CD4-positive, CD25-positive, alpha-beta regulatory T cell (primary cell): Measurements from ENCODE around the gene FAM222A. TPM values are rescaled to one million over a fixed set of nuclear protein-coding genes. Genes with fewer than 3 reads are reported as not detected.

Experiments
- ATAC-seq, 2 donors: fragments of 150-1000 bp; cut with Tn5 transposase; one replicate each; pipeline ENCODE4 v1.10.0; 2021; ENCODE audit warnings: low read depth in 2 of 2, moderate number of reproducible peaks in 2 of 2, moderate library complexity in 1 of 2
- DNase-seq, 3 donors: peaks; one replicate each; pipeline versions ENCODE4 v3.0.0 to v3.0.0-alpha.2; 2012 to 2022; ENCODE audit warnings: mixed read lengths in 1 of 3
- H3K27ac ChIP-seq: one replicate; pipeline ENCODE4 v1.7.0; 2013; ENCODE audit warnings: mild to moderate bottlenecking, low read length; ENCODE audit not compliant: insufficient read depth, poor library complexity, severe bottlenecking
- H3K27me3 ChIP-seq: one replicate; pipeline ENCODE4 v1.7.0; 2013; ENCODE audit warnings: low read length; ENCODE audit not compliant: control insufficient read depth, insufficient read depth
- H3K36me3 ChIP-seq: one replicate; pipeline ENCODE4 v1.7.0; 2013; ENCODE audit warnings: mild to moderate bottlenecking, low read length, moderate library complexity; ENCODE audit not compliant: control insufficient read depth, insufficient read depth
- H3K4me1 ChIP-seq: 2 replicates; pipeline ENCODE4 v1.7.0; 2013; ENCODE audit warnings: mild to moderate bottlenecking, low read length; ENCODE audit not compliant: insufficient read depth, control insufficient read depth, poor library complexity, severe bottlenecking
- H3K4me3 ChIP-seq: one replicate; pipeline ENCODE4 v1.7.0; 2013; ENCODE audit warnings: low read depth, mild to moderate bottlenecking, low read length, moderate library complexity
- H3K9me3 ChIP-seq, 2 experiments: 1 replicate in 1 of 2; 2 replicates in 1 of 2; pipeline ENCODE4 v1.7.0; 2013; ENCODE audit warnings: low read length in 2 of 2, mild to moderate bottlenecking in 1 of 2, moderate library complexity in 1 of 2; ENCODE audit not compliant: control insufficient read depth in 2 of 2
- H3K27ac Mint-ChIP-seq, 3 donors: one replicate each; pipeline ENCODE4 v1.8.0; 2020 to 2022; ENCODE audit warnings: mild to moderate bottlenecking in 3 of 3, mixed read lengths in 3 of 3, moderate library complexity in 2 of 3
- H3K27me3 Mint-ChIP-seq: one replicate; pipeline ENCODE4 v1.8.0; 2022; ENCODE audit warnings: mild to moderate bottlenecking, mixed read lengths
- H3K36me3 Mint-ChIP-seq: one replicate; pipeline ENCODE4 v1.8.0; 2020; ENCODE audit warnings: mixed read lengths
- H3K4me1 Mint-ChIP-seq, 4 donors: one replicate each; pipeline ENCODE4 v1.8.0; 2020 to 2022; ENCODE audit warnings: mixed read lengths in 4 of 4, mild to moderate bottlenecking in 1 of 4
- H3K4me3 Mint-ChIP-seq, 4 donors: one replicate each; pipeline ENCODE4 v1.8.0; 2020 to 2022; ENCODE audit warnings: mild to moderate bottlenecking in 4 of 4, mixed read lengths in 4 of 4, moderate library complexity in 3 of 4
- H3K9me3 Mint-ChIP-seq, 7 donors: one replicate each; pipeline ENCODE4 v1.8.0; 2020 to 2022; ENCODE audit warnings: mixed read lengths in 7 of 7, mild to moderate bottlenecking in 3 of 7, moderate library complexity in 2 of 7
- polyA plus RNA-seq, 4 donors: library from polyadenylated mRNA; unstranded; fragments of 300-500 nt; fragmentation: Illumina TruSeq; gene quantifications; one replicate each; pipeline ENCODE4 v1.2.3, GENCODE V29; 2021
- total RNA-seq: library from RNA; stranded (reverse); gene quantifications from one replicate; pipeline ENCODE4 v1.2.3, GENCODE V29; 2022

FAM222A gene
- total and polyA plus RNA-seq, 5 donors from 2014 or later = 0.08 to 2.3 TPM; not detected in 3

DNA sequence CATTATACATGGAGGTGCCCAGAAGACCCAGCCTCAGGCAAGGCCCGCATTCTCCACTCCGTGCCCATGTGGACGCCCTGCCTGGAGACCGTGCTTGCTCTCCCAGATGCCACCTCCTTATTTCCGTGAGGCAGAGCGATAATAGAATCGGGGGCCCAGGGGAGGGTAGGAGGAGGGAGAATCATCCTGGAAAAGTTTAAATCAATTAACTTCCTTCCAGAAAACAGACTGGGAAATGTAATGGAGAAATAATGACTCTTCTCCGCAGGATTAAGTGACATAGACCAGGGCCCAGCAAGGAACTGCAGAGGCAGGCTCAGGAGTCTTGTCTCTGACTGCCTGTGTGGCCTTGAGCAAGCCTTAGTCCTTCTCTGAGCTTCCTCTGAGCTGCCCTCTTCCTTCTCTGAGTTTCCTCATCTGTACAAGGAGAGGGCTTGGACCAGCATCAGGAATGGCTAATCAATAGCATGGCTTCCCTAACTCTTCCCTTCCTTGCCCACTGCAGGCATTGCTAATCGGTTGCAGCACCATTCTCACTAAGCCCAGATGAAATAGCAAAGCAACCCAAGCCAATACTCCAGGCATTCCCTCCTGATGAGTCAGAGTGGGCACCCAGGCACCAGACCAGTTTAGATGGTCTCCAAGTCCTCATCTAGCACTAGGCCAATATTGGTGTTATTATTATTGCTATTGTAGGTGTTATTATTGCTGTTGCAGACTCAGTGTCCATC is 11.3 kb upstream of the FAM222A start:
- no peak overlapping the region for H3K27ac Mint-ChIP-seq
- no peaks in the 10 kb centered on the region for H3K36me3 ChIP-seq
- H3K4me3 Mint-ChIP-seq = no peak overlapping the region
- ATAC-seq = no peak
- H3K4me1 ChIP-seq = no peaks in the 10 kb centered on the region
- no peak for DNase-seq
- H3K36me3 Mint-ChIP-seq = no peaks in the 10 kb centered on the region
- H3K27me3 ChIP-seq = peaks cover 4% of the 10 kb centered on the region
- H3K9me3 Mint-ChIP-seq = no peaks in the 10 kb centered on the region
- no peaks in the 10 kb centered on the region for H3K4me1 Mint-ChIP-seq
- H3K27ac ChIP-seq = no peak overlapping the region
- no peaks in the 10 kb centered on the region for H3K9me3 ChIP-seq
- peaks cover 17% of the 10 kb centered on the region for H3K27me3 Mint-ChIP-seq
- H3K4me3 ChIP-seq = no peak overlapping the region

DNA sequence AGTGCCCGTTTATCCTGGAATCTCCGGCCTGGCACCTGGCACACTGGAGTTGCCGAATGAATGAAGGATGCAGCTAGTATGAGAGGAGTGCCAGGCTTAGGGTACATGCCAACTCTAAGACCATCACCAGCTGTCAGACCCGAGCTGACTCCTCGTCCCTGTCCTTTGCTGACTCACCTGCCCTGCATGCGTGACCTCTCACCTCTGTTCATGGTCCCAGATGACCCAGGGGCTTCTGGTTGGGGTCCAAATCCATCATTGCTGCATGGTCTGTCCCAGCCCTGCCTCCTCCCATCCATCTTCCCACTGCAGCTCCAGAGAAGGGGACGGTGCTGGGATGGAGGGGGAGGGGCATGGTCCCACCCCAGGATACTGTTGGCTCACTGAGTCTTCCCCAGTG is 9.9 kb upstream of the FAM222A start:
- Mint-ChIP-seq H3K4me3 (no peak overlapping the region), H3K27me3 (peaks cover 17% of the 10 kb centered on the region), H3K4me1 (no peaks in the 10 kb centered on the region), H3K9me3 (no peaks in the 10 kb centered on the region), H3K36me3 (no peaks in the 10 kb centered on the region), H3K27ac (no peak overlapping the region)
- H3K4me3 ChIP-seq = no peak overlapping the region
- H3K27me3 ChIP-seq = peaks cover 4% of the 10 kb centered on the region
- no peaks in the 10 kb centered on the region for H3K36me3 ChIP-seq
- no peak for DNase-seq
- no peak for ATAC-seq
- no peak overlapping the region for H3K27ac ChIP-seq
- no peaks in the 10 kb centered on the region for H3K4me1 ChIP-seq
- H3K9me3 ChIP-seq = no peaks in the 10 kb centered on the region

DNA sequence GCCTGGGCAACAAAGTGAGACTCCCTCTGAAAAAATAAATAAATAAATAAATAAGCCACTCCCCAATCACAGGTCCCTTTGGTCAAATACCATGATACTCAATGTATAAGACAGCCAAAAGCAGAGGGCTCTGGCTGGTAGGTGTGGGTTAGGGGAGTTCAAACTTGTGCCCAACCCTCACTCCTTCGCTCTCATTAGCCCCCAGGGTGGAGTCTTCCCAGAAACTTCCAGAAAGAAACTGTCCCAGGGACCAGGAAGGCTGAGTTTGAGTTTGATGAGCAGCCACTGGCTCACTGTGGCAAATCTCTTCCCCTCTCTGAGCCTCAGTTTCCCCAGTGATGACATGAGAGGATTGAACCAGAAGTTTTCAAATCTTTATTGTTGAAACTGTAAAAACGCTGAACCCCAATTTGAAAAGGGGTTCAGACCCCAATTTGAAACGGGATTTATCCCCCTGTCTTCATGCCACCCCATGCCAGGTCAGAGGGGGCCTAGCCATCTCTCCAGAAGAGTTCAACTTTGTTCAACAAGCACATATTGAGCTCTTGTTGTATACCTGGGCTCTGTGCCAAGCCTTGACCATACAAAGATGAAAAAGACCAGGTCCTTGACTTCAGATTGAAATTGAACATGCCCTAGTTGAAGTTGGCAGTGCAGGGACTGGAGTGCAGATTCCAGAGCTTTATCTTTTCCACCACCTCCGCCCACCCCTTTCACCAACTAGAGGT is 9.1 kb upstream of the FAM222A start:
- DNase-seq = no peak
- peaks cover 4% of the 10 kb centered on the region for H3K27me3 ChIP-seq
- Mint-ChIP-seq H3K4me3 (no peak overlapping the region), H3K27me3 (peaks cover 17% of the 10 kb centered on the region), H3K36me3 (no peaks in the 10 kb centered on the region), H3K4me1 (no peaks in the 10 kb centered on the region), H3K9me3 (no peaks in the 10 kb centered on the region), H3K27ac (no peak overlapping the region)
- no peak for ATAC-seq
- no peaks in the 10 kb centered on the region for H3K4me1 ChIP-seq
- no peak overlapping the region for H3K4me3 ChIP-seq
- no peaks in the 10 kb centered on the region for H3K36me3 ChIP-seq
- H3K27ac ChIP-seq = no peak overlapping the region
- H3K9me3 ChIP-seq = no peaks in the 10 kb centered on the region

DNA sequence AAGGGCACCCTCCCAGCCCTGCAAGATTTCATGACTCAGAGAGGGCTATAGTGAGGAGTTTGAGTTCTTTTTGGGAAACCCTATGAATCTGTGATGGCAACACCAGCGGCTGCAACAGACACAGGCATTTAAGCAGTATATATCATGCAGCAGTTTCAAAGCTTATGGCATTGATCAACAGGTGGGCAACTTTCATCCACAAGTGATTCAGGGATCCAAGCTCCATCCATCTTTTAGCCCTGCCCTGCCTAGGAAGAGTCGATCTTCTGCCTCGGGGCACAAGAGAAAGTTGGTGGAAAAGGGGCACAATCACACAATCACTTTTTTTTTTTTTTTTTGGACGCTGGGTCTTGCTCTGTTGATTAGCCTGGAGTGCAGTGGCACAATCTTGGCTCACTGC is 8.3 kb upstream of the FAM222A start:
- Histone ChIP-seq H3K9me3 (no peaks in the 10 kb centered on the region), H3K4me1 (no peaks in the 10 kb centered on the region), H3K36me3 (no peaks in the 10 kb centered on the region), H3K27ac (no peak overlapping the region), H3K27me3 (peaks cover 4% of the 10 kb centered on the region), H3K4me3 (no peak overlapping the region)
- Mint-ChIP-seq H3K4me3 (no peak overlapping the region), H3K27me3 (peaks cover 16% of the 10 kb centered on the region), H3K36me3 (no peaks in the 10 kb centered on the region), H3K4me1 (no peaks in the 10 kb centered on the region), H3K9me3 (no peaks in the 10 kb centered on the region), H3K27ac (no peak overlapping the region)
- ATAC-seq (no peak), DNase-seq (no peak)

DNA sequence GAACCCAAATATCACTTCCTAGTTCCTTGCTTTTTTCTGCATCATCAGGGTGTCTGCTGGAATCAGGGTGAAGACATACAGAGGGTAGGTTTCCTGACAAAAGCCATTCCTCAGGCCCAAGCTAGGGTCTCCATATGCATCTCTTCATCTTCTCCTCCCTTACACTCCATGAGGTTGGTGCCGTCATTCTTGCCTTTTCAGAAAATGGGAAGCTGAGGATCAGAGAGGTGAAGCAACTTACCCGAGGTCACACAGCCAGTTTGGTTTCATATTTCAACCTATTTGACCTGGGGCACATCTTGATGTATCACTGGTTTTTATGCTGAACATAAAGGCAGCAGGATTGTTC is 7.3 kb upstream of the FAM222A start:
- no peaks in the 10 kb centered on the region for H3K9me3 Mint-ChIP-seq
- Histone ChIP-seq H3K27ac (no peak overlapping the region), H3K4me3 (no peak overlapping the region), H3K36me3 (no peaks in the 10 kb centered on the region), H3K4me1 (no peaks in the 10 kb centered on the region), H3K9me3 (no peaks in the 10 kb centered on the region), H3K27me3 (peaks cover 9% of the 10 kb centered on the region)
- ATAC-seq (no peak), DNase-seq (no peak)
- H3K27ac Mint-ChIP-seq = no peak overlapping the region
- no peaks in the 10 kb centered on the region for H3K4me1 Mint-ChIP-seq
- no peaks in the 10 kb centered on the region for H3K36me3 Mint-ChIP-seq
- no peak overlapping the region for H3K4me3 Mint-ChIP-seq
- H3K27me3 Mint-ChIP-seq = peaks cover 20% of the 10 kb centered on the region

DNA sequence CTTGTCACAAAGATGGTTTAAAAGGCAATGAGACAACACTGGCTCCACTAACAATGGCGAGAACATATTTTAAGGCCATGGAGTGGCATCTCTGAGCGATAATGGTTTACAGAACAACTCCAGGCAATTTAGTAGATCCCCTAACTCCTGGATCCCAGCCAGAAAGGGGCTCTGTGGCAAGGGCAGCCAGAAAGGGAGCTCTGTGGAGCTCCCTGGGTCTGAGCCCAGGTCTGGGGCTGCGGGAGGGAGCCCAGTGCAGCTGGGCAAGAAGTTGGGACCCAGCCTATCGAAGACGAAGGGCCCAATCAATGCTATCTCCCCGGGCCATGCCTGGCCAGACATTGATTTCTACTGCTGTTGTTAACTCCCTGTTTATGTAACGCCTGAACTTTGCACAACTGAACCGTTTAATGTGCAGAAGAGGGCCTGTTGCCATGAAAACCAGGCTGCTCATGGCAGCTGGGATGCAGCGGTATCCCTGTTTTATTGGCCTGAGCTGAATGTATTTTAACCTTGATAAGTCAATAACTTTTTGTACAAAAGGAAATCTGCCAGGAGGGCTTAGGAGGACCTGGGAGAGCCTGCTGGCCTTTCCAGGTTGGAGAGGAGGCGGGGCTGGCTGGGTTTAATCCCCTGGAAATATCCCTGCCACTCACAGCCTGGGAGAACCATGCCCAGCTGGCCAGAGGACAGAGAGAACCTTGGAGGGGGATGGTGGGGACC is 6.7 kb upstream of the FAM222A start:
- Histone ChIP-seq H3K4me3 (no peak overlapping the region), H3K9me3 (no peaks in the 10 kb centered on the region), H3K27ac (no peak overlapping the region), H3K27me3 (peaks cover 9% of the 10 kb centered on the region), H3K4me1 (no peaks in the 10 kb centered on the region), H3K36me3 (no peaks in the 10 kb centered on the region)
- DNase-seq (no peak), ATAC-seq (no peak)
- H3K9me3 Mint-ChIP-seq = peaks cover 0 to 1% (median 0%) of the 10 kb centered on the region in 7 donors
- no peak overlapping the region for H3K27ac Mint-ChIP-seq
- no peaks in the 10 kb centered on the region for H3K4me1 Mint-ChIP-seq
- H3K4me3 Mint-ChIP-seq = no peak overlapping the region
- no peaks in the 10 kb centered on the region for H3K36me3 Mint-ChIP-seq
- H3K27me3 Mint-ChIP-seq = peaks cover 23% of the 10 kb centered on the region

DNA sequence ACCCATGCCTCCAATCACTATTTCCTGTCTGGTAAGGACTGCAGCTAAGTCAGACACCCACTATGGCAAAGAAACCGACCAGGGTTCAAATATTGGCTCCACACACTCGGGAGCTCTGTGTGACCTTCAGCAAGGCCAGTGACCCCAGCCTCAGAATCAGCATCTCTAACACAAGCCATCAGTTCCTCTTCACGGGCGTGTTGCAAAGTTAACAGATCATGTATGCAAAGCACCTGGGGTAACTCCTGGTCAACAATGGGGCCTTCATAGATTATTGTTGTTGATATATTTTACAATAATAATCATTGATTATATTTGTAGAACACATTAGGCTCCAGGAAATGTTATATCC is 6.2 kb upstream of the FAM222A start:
- no peak overlapping the region for H3K4me3 Mint-ChIP-seq
- no peak for DNase-seq
- H3K9me3 Mint-ChIP-seq = peaks cover 0 to 1% (median 0%) of the 10 kb centered on the region in 7 donors
- Histone ChIP-seq H3K4me3 (no peak overlapping the region), H3K27ac (no peak overlapping the region), H3K4me1 (no peaks in the 10 kb centered on the region), H3K36me3 (no peaks in the 10 kb centered on the region), H3K9me3 (no peaks in the 10 kb centered on the region), H3K27me3 (peaks cover 9% of the 10 kb centered on the region)
- H3K36me3 Mint-ChIP-seq = no peaks in the 10 kb centered on the region
- no peak for ATAC-seq
- H3K27ac Mint-ChIP-seq = no peak overlapping the region
- no peaks in the 10 kb centered on the region for H3K4me1 Mint-ChIP-seq
- H3K27me3 Mint-ChIP-seq = peaks cover 24% of the 10 kb centered on the region
